GM18951 (cell line): ENCODE data around the gene FANCE.
"Not testable (repeated sequence)": the region's sequence is repeated elsewhere in the genome, so short reads cannot be mapped to it uniquely, and the experiment has no call there.

ENCODE experiments used
- POLR2A ChIP-seq: IDR thresholded peaks from 4 replicates; pipeline ENCODE4 v1.6.1; 2011; ENCODE audit warnings: mild to moderate bottlenecking; ENCODE audit not compliant: insufficient read length, insufficient read depth; ENCODE audit errors: extremely low read depth
- in situ Hi-C: fragments of 300-500 bp; cut with MboI; formaldehyde crosslinking; loops from one replicate; pipeline ENCODE4 v1.12.0; 2022; ENCODE audit warnings: low sequenced_read_pairs, mixed read lengths, inconsistent platforms; ENCODE audit not compliant: unreplicated experiment

Gene FANCE

GRCh38 chr6:35511562-35511941 lies 59.4 kb downstream of the FANCE start:
- in situ Hi-C loops = no loop called here
- TF ChIP-seq POLR2A = no peak

DNA sequence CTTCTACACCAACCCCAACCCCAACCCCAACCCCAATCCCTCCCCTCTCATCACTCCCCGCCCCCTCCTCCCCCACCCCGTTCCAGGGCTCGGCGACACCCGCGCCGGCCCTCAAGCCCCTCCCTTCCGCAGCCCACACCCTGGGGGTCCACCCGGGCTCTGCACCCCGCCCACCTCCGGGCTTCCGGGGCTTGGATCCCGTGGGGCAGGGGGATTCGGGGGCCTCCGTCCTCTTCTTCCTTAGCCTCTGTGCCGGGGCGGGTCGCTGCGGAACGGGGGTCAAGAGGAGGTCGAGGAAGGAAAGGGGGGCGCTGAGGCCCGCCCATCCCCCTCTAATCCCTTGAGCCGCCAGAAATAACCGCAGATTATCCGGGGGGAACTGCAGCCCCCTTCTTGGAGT lies 59.9 kb downstream of the FANCE start:
- in situ Hi-C loops = no loop called here
- TF ChIP-seq POLR2A = no peak

GRCh38 chr6:35512740-35513139 lies 60.6 kb downstream of the FANCE start, which contains the start of gene TULP1:
TULP1 (minus strand) TSS chr6:35512896; CDS start chr6:35512858, 38 bp downstream.
- in situ Hi-C loops = no loop called here
- no peak for TF ChIP-seq POLR2A

GRCh38 chr6:35514587-35514986 lies 62.4 kb downstream of the FANCE start:
- in situ Hi-C loops = no loop called here
- no peak for TF ChIP-seq POLR2A

DNA sequence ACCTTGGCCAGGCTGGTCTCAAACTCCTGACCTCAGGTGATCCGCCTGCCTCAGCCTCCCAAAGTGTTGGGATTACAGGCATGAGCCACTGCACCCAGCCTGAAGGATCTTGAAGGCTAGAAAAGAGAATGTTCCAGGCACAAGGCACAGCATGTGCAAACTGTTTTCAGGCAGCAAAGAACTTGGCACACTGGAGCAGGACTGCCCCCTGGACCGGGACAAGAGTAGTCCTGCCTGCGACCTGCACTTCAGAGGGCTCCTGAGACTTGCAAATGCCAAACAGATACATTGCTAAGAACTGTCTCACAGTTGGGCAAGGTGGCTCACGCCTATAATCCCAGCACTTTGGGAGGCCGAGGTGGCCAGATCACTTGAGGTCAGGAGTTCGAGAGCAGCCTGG lies 63.8 kb downstream of the FANCE start:
- in situ Hi-C loops = not testable (repeated sequence)
